22Rv1 (cell line): Measurements from ENCODE around the gene ROS1.

Experiments used
- CTCF ChIP-seq: fragments of 450-650 bp; IDR thresholded peaks from 2 replicates; pipeline ENCODE4 v1.5.1; 2017; ENCODE audit warnings: mild to moderate bottlenecking
- ZFX ChIP-seq: fragments of 450-650 bp; IDR thresholded peaks from 2 replicates; pipeline ENCODE4 v1.6.1; 2017; ENCODE audit warnings: antibody characterized with exemption, borderline replicate concordance

- TF ChIP-seq CTCF (no peak), ZFX (no peak)
These were observed 33.7 kb downstream of the ROS1 start for GRCh38 chr6:117391874-117392583.
